ENCODE results near the gene BCAN.
A peak's percentile ranks its signal among the peaks of the same experiment; 100 is the strongest.
"Not testable (repeated sequence)": the region's sequence is repeated elsewhere in the genome, so short reads cannot be mapped to it uniquely, and the experiment has no call there.

Gene BCAN

GRCh38 chr1:156624814-156625435 is 17.0 kb upstream of the BCAN start:
- no peak overlapping the region for H3K27ac Mint-ChIP-seq
- peak; percentile 4 for ATAC-seq (ENCODE audit: low read depth)
- H3K4me3 Mint-ChIP-seq = peak overlapping the region; percentile 70
- H3K27me3 Mint-ChIP-seq = peaks cover 23% of the 10 kb centered on the region
- DNase-seq (ENCODE audit: low spot score in 2 of 2) = no peak
- H3K9me3 Mint-ChIP-seq = no peaks in the 10 kb centered on the region
- H3K4me1 Mint-ChIP-seq = peaks cover 5% of the 10 kb centered on the region
- H3K36me3 Mint-ChIP-seq = no peaks in the 10 kb centered on the region

GRCh38 chr1:156625436-156626078 is 16.4 kb upstream of the BCAN start:
- H3K27ac Mint-ChIP-seq = no peak overlapping the region
- H3K4me3 Mint-ChIP-seq = peak overlapping the region; percentile 77
- DNase-seq (ENCODE audit: low spot score in 2 of 2) = peak; percentile 72 to 77
- no peaks in the 10 kb centered on the region for H3K9me3 Mint-ChIP-seq
- no peaks in the 10 kb centered on the region for H3K36me3 Mint-ChIP-seq
- peaks cover 21% of the 10 kb centered on the region for H3K27me3 Mint-ChIP-seq
- ATAC-seq (ENCODE audit: low read depth) = peak; percentile 61
- H3K4me1 Mint-ChIP-seq = peaks cover 5% of the 10 kb centered on the region

- no peak for DNase-seq (ENCODE audit: low spot score in 2 of 2)
- Mint-ChIP-seq H3K4me1 (peaks cover 5% of the 10 kb centered on the region), H3K36me3 (no peaks in the 10 kb centered on the region), H3K27ac (no peak overlapping the region), H3K9me3 (no peaks in the 10 kb centered on the region), H3K27me3 (peaks cover 20% of the 10 kb centered on the region), H3K4me3 (no peak overlapping the region)
- no peak for ATAC-seq (ENCODE audit: low read depth)
Observed at GRCh38 chr1:156626079-156626438, 15.9 kb upstream of the BCAN start.

- Mint-ChIP-seq H3K4me1 (peaks cover 5% of the 10 kb centered on the region), H3K4me3 (no peak overlapping the region), H3K27me3 (peaks cover 23% of the 10 kb centered on the region), H3K9me3 (no peaks in the 10 kb centered on the region), H3K27ac (no peak overlapping the region), H3K36me3 (no peaks in the 10 kb centered on the region)
- DNase-seq (ENCODE audit: low spot score in 2 of 2) (no peak), ATAC-seq (ENCODE audit: low read depth) (no peak)
Observed at GRCh38 chr1:156627313-156627880, 14.5 kb upstream of the BCAN start.

GRCh38 chr1:156629823-156630449 is 12.0 kb upstream of the BCAN start:
- peak; percentile 37 for ATAC-seq (ENCODE audit: low read depth)
- Mint-ChIP-seq H3K4me3 (no peak overlapping the region), H3K27me3 (peaks cover 20% of the 10 kb centered on the region), H3K9me3 (no peaks in the 10 kb centered on the region), H3K4me1 (peaks cover 3% of the 10 kb centered on the region), H3K27ac (no peak overlapping the region), H3K36me3 (no peaks in the 10 kb centered on the region)
- no peak for DNase-seq (ENCODE audit: low spot score in 2 of 2)

- not testable (repeated sequence) for ATAC-seq (ENCODE audit: low read depth); H3K4me1 Mint-ChIP-seq; H3K36me3 Mint-ChIP-seq; H3K4me3 Mint-ChIP-seq; H3K27ac Mint-ChIP-seq; DNase-seq (ENCODE audit: low spot score in 2 of 2); H3K9me3 Mint-ChIP-seq
- H3K27me3 Mint-ChIP-seq = peaks cover 20% of the 10 kb centered on the region
Observed at GRCh38 chr1:156631152-156631551, 10.8 kb upstream of the BCAN start.

GRCh38 chr1:156632355-156632754 is 9.6 kb upstream of the BCAN start:
- ATAC-seq (ENCODE audit: low read depth) (no peak), DNase-seq (ENCODE audit: low spot score in 2 of 2) (no peak)
- Mint-ChIP-seq H3K9me3 (no peaks in the 10 kb centered on the region), H3K27ac (no peak overlapping the region), H3K36me3 (no peaks in the 10 kb centered on the region), H3K27me3 (peaks cover 24% of the 10 kb centered on the region), H3K4me1 (peaks cover 4% of the 10 kb centered on the region), H3K4me3 (no peak overlapping the region)

GRCh38 chr1:156638189-156638985 is 3.5 kb upstream of the BCAN start:
- Mint-ChIP-seq H3K27me3 (peaks cover 41% of the 10 kb centered on the region), H3K4me3 (no peak overlapping the region), H3K9me3 (no peaks in the 10 kb centered on the region), H3K27ac (no peak overlapping the region), H3K4me1 (peaks cover 16% of the 10 kb centered on the region), H3K36me3 (no peaks in the 10 kb centered on the region)
- ATAC-seq (ENCODE audit: low read depth) = no peak
- no peak for DNase-seq (ENCODE audit: low spot score in 2 of 2)

- Mint-ChIP-seq H3K4me3 (no peak overlapping the region), H3K4me1 (peaks cover 20% of the 10 kb centered on the region), H3K9me3 (no peaks in the 10 kb centered on the region), H3K36me3 (no peaks in the 10 kb centered on the region), H3K27me3 (peaks cover 43% of the 10 kb centered on the region), H3K27ac (no peak overlapping the region)
- DNase-seq (ENCODE audit: low spot score in 2 of 2) = no peak
- no peak for ATAC-seq (ENCODE audit: low read depth)
Observed at GRCh38 chr1:156639601-156640101, 2.3 kb upstream of the BCAN start.

- ATAC-seq (ENCODE audit: low read depth) (no peak), DNase-seq (ENCODE audit: low spot score in 2 of 2) (no peak)
- H3K27ac Mint-ChIP-seq = no peak overlapping the region
- H3K36me3 Mint-ChIP-seq = no peaks in the 10 kb centered on the region
- H3K4me3 Mint-ChIP-seq = peak overlapping the region; percentile 62
- H3K27me3 Mint-ChIP-seq = peaks cover 54% of the 10 kb centered on the region
- H3K4me1 Mint-ChIP-seq = peaks cover 20% of the 10 kb centered on the region
- no peaks in the 10 kb centered on the region for H3K9me3 Mint-ChIP-seq
Observed at GRCh38 chr1:156640842-156641706, 843 bp upstream of the BCAN start.

GRCh38 chr1:156642265-156643048 is 540 bp downstream of the BCAN start:
- Mint-ChIP-seq H3K27ac (no peak overlapping the region), H3K36me3 (no peaks in the 10 kb centered on the region), H3K9me3 (no peaks in the 10 kb centered on the region), H3K4me3 (peak overlapping the region; percentile 76), H3K4me1 (peaks cover 20% of the 10 kb centered on the region), H3K27me3 (peaks cover 53% of the 10 kb centered on the region)
- no peak for ATAC-seq (ENCODE audit: low read depth)
- DNase-seq (ENCODE audit: low spot score in 2 of 2) = no peak

GRCh38 chr1:156643049-156643777 is 1.3 kb downstream of the BCAN start:
- peaks cover 20% of the 10 kb centered on the region for H3K4me1 Mint-ChIP-seq
- H3K27ac Mint-ChIP-seq = no peak overlapping the region
- DNase-seq (ENCODE audit: low spot score in 2 of 2) (no peak), ATAC-seq (ENCODE audit: low read depth) (peak; percentile 4)
- no peak overlapping the region for H3K4me3 Mint-ChIP-seq
- peaks cover 54% of the 10 kb centered on the region for H3K27me3 Mint-ChIP-seq
- H3K9me3 Mint-ChIP-seq = no peaks in the 10 kb centered on the region
- no peaks in the 10 kb centered on the region for H3K36me3 Mint-ChIP-seq
